HG02610 (cell line): ENCODE data around the gene TMEM35B.
A peak's percentile ranks its signal among the peaks of the same experiment; 100 is the strongest.

ENCODE experiments used
- ATAC-seq: cut with Tn5 transposase; IDR thresholded peaks from one replicate; pipeline ENCODE4 v1.9.1; 2021; ENCODE audit warnings: mild to moderate bottlenecking, moderate library complexity; ENCODE audit not compliant: unreplicated experiment

Gene TMEM35B

DNA sequence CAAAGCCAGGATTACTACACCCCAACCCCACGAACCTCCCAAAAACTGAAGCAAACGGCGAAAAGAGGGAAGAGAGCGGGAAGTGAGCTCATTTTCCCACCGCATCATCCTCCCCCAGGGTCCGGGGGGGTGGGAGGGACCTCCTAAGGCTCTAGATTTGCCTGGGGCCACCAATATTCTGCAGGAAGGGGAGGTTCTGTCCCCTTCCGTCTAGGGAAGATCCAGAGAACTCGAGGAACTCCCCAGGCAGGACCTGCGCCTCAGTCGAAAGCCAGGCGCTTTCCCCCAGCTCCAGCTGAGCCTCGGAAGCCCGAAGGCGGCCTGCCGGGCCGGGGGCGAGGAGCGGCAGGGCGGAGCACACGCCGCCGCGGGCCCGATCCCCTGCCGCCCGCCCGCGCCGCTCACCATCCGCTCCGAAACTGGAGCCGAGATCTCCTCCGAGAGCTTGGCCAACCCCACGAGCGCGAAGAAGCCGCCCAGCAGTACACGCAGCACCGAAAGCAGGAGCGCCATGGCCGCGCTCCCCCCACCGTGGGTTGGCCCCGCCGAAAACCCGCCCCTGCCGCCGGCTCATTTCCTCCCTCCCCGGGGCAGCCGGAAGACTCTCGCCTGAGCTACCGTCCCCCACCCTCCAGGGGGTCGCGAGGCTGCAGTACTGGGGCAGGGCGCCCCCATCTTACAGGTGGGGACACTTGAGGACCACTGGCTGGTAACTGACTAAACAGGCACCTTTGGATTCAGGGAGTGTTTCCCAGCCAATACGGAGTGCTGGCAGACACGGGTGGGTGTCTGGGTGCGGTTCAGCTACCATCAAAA is at the start of gene TMEM35B:
Gene TMEM35B (minus strand): TSS at position 555 of the 816 bp plus-strand sequence. CDS start 42 bp downstream, at position 513.
- ATAC-seq, result peak; percentile 69

GRCh38 chr1:35033346-35033745 is 48.2 kb upstream of the TMEM35B start:
- no peak for ATAC-seq

DNA sequence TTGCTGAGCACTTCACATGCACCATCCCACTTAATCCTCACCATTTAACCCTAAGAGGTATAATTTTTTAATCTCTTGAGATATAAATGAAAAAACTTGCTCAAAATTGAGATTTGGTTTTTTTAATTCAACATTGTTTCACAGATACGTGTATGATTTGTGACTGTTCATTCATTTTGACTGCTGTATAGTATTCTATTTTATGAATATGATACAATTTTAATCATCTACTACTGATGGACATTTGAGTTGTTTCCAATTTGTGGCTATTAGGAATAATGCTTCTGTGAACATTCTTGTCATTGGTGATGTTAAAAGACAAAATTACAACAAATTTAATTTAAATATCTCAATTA is 47.2 kb upstream of the TMEM35B start:
- no peak for ATAC-seq

DNA sequence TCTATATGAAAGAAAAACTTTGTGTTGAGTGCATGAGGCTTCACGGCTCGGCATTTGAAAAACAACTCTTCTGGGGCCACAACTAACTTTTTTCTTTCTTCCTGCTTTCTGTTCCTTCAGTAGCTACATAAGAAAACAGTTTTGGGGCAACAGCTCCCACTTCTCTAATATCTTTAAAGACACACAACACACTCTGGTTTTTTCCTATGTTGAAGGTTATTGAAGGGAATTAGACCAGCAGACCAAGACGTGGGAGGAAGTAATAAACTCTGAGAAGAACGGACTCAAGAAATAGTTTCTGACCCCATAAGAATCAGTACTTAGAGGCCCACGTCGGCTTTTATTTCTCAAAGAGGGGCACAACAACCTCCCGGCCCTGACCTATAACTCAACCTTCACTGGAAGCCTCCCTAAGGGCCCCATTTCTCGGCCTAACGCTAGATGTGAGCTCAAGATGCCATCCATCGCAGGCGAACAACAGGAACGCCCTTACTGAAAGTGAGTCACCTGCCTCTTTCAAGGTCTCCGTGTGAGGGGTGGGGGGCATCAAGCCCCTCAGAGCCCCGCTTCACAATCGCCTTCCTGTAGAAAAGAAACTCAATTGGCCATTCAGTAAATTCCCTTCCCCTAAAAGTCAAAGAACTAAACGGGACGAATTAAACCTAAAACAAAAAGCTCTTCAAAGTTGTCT is 45.8 kb upstream of the TMEM35B start:
- no peak for ATAC-seq

GRCh38 chr1:35030338-35030737 is 45.2 kb upstream of the TMEM35B start:
- no peak for ATAC-seq

- no peak for ATAC-seq
Observed at GRCh38 chr1:35029761-35030160, 44.6 kb upstream of the TMEM35B start.

DNA sequence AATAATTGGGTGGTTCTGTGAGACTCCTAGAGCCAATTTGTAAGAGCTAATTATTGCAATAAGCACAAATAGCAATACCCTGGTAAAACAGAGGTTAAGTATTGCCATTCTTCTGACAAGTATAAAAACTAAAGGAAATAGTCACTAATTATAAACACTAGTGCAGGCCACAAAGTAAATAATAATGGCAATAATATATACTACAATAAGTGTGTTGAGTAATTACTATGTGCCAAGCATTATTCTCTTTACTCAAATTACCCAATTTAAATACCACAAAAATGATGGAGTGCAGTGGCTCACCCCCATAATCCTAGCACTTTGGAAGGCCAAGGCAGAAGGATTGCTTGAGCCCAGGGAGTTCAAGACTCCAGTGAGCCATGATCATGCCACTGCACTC is 31.3 kb upstream of the TMEM35B start:
- ATAC-seq, result no peak

DNA sequence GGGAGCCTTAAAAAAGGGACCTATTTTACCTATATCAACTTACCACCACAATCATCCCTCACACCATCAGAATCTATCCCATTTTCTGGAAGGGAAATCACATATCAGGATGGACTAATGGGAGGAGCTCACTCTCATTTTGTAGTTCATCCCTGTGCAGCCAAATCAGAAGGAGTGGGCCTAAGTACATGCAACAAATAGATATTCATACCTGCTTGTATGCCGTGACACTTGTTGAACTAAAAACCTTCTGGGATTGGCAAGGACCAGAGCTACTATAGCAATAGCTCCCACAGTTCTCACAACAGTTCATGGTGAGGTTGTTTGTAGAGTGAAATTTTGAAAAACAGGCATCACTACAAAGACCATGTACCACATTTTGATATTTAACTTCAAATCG is 29.3 kb upstream of the TMEM35B start:
- no peak for ATAC-seq

DNA sequence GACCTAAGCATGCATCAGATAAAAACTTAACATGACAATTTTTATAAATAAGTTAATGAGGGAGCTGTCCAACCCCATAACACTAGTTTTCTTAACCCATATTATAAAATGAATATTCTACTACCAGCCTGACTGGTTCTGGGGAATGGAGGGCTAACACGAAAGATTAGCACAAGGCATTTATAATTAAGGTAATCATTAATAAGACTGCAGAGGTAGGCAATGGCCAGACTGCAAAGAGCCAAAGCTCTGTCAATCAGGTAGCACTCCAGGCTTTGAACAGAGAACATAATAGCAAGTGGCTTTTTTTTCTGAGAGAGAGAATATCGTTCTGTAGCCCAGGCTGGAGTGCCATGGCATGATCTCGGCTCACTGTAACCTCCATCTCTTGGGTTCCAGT is 20.6 kb upstream of the TMEM35B start:
- no peak for ATAC-seq

DNA sequence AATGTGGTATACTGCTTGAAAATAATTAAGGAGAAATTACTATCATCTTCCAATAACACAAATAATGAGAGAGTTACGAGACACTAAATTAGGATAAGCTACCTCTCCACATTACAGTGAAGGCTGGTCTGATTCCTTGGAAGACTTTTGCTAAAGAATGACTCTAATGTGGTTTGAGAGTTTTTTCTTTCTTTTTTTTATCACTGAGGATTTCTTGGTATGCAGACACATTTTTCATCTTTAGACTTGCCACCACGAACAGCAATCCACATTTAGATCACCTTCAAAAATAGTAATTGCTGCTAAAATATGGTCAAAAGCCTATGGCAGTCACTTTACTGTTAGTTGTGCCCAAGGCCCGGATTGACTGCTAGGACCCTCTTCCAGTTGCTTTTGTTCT is 16.6 kb upstream of the TMEM35B start:
- no peak for ATAC-seq

GRCh38 chr1:34994878-34995277 is 9.7 kb upstream of the TMEM35B start:
- ATAC-seq, result no peak

GRCh38 chr1:34988581-34988980 is 3.4 kb upstream of the TMEM35B start:
- ATAC-seq, result no peak

DNA sequence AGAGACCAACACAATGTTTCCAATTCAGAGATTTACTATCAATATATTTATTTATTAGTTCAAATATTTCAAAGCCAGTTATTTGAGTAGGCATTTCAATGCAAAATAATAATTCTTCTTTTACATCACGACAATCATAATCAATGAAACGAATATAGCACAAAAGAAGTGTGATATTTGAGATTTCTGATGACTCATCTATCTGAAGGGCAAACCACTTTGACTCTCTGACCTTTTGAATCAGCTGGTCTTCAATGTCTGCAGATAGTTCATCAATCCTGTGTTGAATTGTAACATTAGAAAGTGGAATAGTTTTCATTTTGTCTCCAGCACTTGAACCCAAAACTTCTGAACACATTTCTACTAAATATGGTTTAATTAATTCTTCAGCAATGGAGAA is 3.0 kb upstream of the TMEM35B start:
- no peak for ATAC-seq

GRCh38 chr1:34987018-34987417 is 1.9 kb upstream of the TMEM35B start:
- no peak for ATAC-seq

DNA sequence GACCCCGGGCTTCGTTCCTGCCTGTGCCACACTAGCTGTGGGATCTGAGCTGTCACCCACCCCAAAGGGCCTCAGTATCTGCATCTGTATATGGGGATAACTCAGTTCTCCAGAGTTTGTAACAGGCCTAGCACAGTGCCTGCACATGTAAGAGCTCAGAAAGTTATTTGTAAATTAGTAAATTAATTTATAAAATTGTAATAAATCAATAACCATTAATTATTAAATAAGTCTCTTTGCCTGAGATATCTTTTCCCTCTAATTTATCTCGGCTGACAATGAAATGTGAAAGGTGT is 410 bp upstream of the TMEM35B start:
- ATAC-seq, result peak; percentile 11

DNA sequence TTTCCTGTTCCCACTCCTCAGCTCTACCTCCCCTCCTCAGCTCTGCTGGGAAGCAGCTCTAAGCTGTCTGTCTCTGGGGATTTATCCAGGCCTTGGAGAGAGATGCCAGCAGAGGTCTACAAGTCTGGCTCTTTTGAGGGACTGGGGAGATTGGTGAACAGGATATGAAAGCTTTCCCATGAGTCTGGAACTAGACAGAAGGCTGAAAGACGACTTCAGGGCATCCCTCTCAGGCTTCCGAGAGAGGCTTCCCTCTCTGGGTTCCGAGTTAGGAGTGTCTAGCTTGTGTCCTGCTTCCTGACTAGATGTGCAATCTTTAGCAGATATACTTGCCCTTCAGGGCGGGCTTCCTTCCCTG is 733 bp downstream of the TMEM35B start:
- no peak for ATAC-seq

DNA sequence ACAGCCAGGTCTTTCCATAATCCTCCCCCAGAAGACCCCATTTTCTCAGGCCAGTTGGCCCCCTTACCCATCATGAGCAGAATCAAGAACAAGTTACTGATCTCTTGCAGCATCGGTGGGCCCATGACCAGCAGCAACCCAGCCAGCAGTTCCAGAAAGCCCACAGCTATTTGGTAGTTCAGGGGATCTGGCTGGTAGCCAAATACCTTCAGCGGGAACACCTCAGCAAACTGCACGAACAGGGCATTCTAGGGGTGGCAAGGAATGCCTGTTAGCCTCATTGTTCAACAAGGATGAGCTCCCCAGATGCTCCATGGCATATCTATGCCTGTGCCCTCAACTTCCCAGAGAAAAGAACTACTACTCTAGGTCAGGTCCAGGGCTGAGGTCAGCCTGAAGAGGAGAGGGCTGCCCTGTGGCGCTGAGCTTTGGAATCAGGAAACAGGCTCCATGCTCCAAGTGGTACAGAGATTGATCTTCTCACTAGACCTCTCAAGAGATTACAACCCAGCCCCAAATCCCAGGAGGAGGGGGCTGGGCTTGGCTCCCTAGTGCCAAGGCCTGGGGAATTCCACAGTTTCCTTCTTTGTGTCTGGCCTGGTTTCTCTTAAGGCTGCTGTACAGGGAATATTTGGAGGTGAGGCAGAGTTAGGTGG is 1.3 kb downstream of the TMEM35B start:
- no peak for ATAC-seq

GRCh38 chr1:34982820-34983376 is 2.2 kb downstream of the TMEM35B start:
- ATAC-seq, result peak; percentile 40

GRCh38 chr1:34980715-34981114 is 4.4 kb downstream of the TMEM35B start:
- ATAC-seq, result no peak

DNA sequence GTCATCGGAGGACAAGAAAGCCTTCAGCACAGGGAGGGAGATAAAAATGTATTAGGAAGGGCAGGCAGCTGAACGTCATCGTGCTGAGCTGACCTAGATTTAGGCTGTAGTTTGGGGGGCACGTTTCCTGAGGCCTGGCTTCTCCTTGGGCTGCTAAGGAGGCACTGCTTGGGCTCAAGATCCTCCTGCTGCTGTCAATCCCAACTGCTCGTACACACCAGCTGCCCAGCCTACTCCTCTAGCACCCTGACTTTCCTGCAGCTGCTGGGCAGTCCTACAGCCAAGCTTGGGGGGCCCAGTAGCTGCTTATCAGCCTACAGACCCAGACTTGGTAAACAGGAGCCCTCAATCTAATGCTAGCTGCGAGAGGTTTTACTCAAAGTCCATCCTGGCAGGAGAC is 6.2 kb downstream of the TMEM35B start:
- no peak for ATAC-seq

DNA sequence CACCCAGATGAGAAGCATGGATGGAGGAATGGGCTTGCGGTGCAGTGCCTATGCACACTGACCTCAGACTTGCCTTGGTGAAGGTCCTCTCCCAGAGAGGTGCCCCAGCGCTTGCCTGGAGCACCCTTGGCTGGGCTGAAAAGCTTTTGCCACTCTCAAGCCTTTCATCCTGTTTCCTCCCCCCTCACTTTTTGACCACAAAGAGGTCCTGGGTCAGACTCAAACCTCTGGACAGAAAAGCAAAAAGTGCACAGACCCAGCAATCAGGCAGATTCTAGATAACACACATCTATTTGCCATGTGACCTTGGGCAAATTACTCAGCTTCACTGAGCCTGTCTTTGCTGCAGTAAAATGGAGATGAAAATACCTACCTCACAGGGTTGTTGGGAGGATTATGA is 7.3 kb downstream of the TMEM35B start:
- ATAC-seq, result no peak

DNA sequence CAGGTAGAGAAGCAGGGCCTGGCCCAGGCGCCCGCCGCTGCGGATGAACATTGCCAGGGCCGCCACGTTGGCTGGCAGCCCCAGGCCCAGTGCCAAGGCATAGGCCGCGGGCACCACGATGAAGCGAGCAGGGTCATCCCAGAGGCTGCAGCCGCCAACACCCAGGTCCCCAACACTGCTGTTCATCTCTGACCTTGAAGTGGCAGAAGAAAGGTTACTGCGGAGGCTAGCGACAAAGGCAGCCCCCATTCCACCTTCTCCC is 8.0 kb downstream of the TMEM35B start:
- no peak for ATAC-seq
